ENCODE data around the gene ZNF608. TPM values are rescaled to one million over a fixed set of nuclear protein-coding genes. Genes with fewer than 3 reads are reported as not detected.
A peak's percentile ranks its signal among the peaks of the same experiment; 100 is the strongest.

Gene ZNF608
- total RNA-seq, 1 experiment from 2014 or later, result 0.95 TPM

DNA sequence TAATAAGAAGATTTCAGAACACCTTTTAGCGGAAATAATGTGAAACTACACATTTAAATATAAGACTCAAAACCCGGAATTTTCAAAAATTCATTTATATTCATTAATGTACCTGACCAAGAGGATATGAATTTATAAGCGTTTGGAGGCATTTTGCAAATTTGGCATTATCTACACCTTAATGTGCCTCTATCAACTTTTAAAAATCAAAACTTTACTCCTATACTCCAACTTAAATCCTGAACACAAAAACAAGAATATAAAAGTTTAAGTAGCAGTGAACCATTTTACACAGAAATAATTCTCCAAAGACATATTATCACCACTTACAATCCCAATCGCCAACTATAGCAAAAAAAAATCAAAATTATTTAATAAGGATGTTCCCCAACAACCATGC is 3.9 kb downstream of the ZNF608 start:
- DNase-seq (no peak), ATAC-seq (no peak)
- intact Hi-C loops (cut with micrococcal nuclease), result loop anchor here (10.0 kb wide), 2 partner anchors 532 to 1392 kb away; no protein-coding TSS in a partner anchor
- Histone ChIP-seq H3K4me1 (ENCODE audit: insufficient read depth, low read length) (peaks cover 53% of the 10 kb centered on the region), H3K9me3 (ENCODE audit: low read length) (no peaks in the 10 kb centered on the region), H3K36me3 (ENCODE audit: low read depth, low read length) (no peaks in the 10 kb centered on the region), H3K9me2 (replicated peaks; ENCODE audit: low read length) (no peaks in the 10 kb centered on the region), H3K27ac (ENCODE audit: low read length) (peak overlapping the region; percentile 75), H3F3A (ENCODE audit: low read length, unreplicated experiment) (no peaks in the 10 kb centered on the region), H3K4me3 (ENCODE audit: low read length) (peak overlapping the region; percentile 25; the same call in 1 of the 2 replicates), H3K79me2 (ENCODE audit: low read length) (no peaks in the 10 kb centered on the region), H2AFZ (ENCODE audit: low read length) (no peak overlapping the region), H4K20me1 (ENCODE audit: low read length) (no peaks in the 10 kb centered on the region), H3K4me2 (ENCODE audit: low read length) (peak overlapping the region; percentile 71), H3K9ac (ENCODE audit: low read length) (no peak overlapping the region), H3K27me3 (ENCODE audit: low read length) (no peaks in the 10 kb centered on the region)
- POLR2A ChIA-PET (ENCODE audit: unreplicated experiment), result no interaction called here
- TF ChIP-seq, protein P1, sequence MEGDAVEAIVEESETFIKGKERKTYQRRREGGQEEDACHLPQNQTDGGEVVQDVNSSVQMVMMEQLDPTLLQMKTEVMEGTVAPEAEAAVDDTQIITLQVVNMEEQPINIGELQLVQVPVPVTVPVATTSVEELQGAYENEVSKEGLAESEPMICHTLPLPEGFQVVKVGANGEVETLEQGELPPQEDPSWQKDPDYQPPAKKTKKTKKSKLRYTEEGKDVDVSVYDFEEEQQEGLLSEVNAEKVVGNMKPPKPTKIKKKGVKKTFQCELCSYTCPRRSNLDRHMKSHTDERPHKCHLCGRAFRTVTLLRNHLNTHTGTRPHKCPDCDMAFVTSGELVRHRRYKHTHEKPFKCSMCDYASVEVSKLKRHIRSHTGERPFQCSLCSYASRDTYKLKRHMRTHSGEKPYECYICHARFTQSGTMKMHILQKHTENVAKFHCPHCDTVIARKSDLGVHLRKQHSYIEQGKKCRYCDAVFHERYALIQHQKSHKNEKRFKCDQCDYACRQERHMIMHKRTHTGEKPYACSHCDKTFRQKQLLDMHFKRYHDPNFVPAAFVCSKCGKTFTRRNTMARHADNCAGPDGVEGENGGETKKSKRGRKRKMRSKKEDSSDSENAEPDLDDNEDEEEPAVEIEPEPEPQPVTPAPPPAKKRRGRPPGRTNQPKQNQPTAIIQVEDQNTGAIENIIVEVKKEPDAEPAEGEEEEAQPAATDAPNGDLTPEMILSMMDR (conservative IDR thresholded peaks at IDR 0.05; ENCODE audit: low read depth, low read length), result no peak
- TF ChIP-seq EZH2phosphoT487 (IDR thresholded peaks at IDR 0.05; ENCODE audit: borderline replicate concordance, low read length) (no peak), EZH2 (IDR thresholded peaks at IDR 0.05; ENCODE audit: low read length, unreplicated experiment) (no peak)
- BruUV-seq (replicated peaks), result no TSS peak
- CTCF ChIA-PET, result no interaction called here

- no TSS peak for BruUV-seq (replicated peaks)
- no peaks in the 10 kb centered on the region for H3F3A ChIP-seq (ENCODE audit: low read length, unreplicated experiment)
- H3K36me3 ChIP-seq (ENCODE audit: low read depth, low read length), result no peaks in the 10 kb centered on the region
- H3K79me2 ChIP-seq (ENCODE audit: low read length), result no peaks in the 10 kb centered on the region
- no peaks in the 10 kb centered on the region for H3K9me3 ChIP-seq (ENCODE audit: low read length)
- peak overlapping the region; percentile 71 for H3K4me2 ChIP-seq (ENCODE audit: low read length)
- ATAC-seq (peak; percentile 23; the same call in 1 of the 2 replicates), DNase-seq (peak; percentile 84)
- H3K27me3 ChIP-seq (ENCODE audit: low read length), result no peaks in the 10 kb centered on the region
- no peak for TF ChIP-seq EZH2 (IDR thresholded peaks at IDR 0.05; ENCODE audit: low read length, unreplicated experiment)
- TF ChIP-seq, protein P1 (conservative IDR thresholded peaks at IDR 0.05; ENCODE audit: low read depth, low read length), result no peak
- no peak for TF ChIP-seq EZH2phosphoT487 (IDR thresholded peaks at IDR 0.05; ENCODE audit: borderline replicate concordance, low read length)
- peak overlapping the region; percentile 75 for H3K27ac ChIP-seq (ENCODE audit: low read length)
- POLR2A ChIA-PET (ENCODE audit: unreplicated experiment), result no interaction called here
- H2AFZ ChIP-seq (ENCODE audit: low read length), result no peak overlapping the region
- intact Hi-C loops (cut with micrococcal nuclease), result loop anchor here (1.0 to 10.0 kb wide), 4 partner anchors 86 to 1393 kb away; no protein-coding TSS in a partner anchor
- CTCF ChIA-PET, result no interaction called here
- H3K4me3 ChIP-seq (ENCODE audit: low read length), result peak overlapping the region; percentile 25; the same call in 1 of the 2 replicates
- no peaks in the 10 kb centered on the region for H3K9me2 ChIP-seq (replicated peaks; ENCODE audit: low read length)
- no peaks in the 10 kb centered on the region for H4K20me1 ChIP-seq (ENCODE audit: low read length)
- H3K9ac ChIP-seq (ENCODE audit: low read length), result no peak overlapping the region
- H3K4me1 ChIP-seq (ENCODE audit: insufficient read depth, low read length), result peaks cover 53% of the 10 kb centered on the region
These were observed 4.5 kb downstream of the ZNF608 start for GRCh38 chr5:124741711-124742496.

Data from PC-3 (cell line).